Uterus (tissue), 4 donors: ENCODE measurements around the gene PDE10A. TPM values are rescaled to one million over a fixed set of nuclear protein-coding genes. Genes with fewer than 3 reads are reported as not detected.

Source experiments
- DNase-seq, 2 donors: peaks; one replicate each; pipeline ENCODE4 v3.0.0-alpha.2; 2019 to 2020
- H3K27ac ChIP-seq, 2 donors: fragments of 200-600 bp; sonication (generic); 1 replicate in 1 of 2; 2 replicates in 1 of 2; pipeline ENCODE4 v1.5.1; 2016 to 2018
- H3K27me3 ChIP-seq, 2 donors: fragments of 200-600 bp; sonication (generic); one replicate each; pipeline ENCODE4 v1.5.1; 2018 to 2019; ENCODE audit warnings: control low read depth in 1 of 2
- H3K36me3 ChIP-seq, 2 donors: fragments of 200-600 bp; sonication (generic); one replicate each; pipeline ENCODE4 v1.5.1; 2019; ENCODE audit warnings: control low read depth in 1 of 2
- H3K4me1 ChIP-seq, 2 donors: fragments of 200-600 bp; sonication (generic); one replicate each; pipeline ENCODE4 v1.5.1; 2018 to 2019; ENCODE audit warnings: control low read depth in 1 of 2
- H3K4me3 ChIP-seq, 2 donors: fragments of 200-600 bp; sonication (generic); 1 replicate in 1 of 2; 2 replicates in 1 of 2; pipeline ENCODE4 v1.5.1; 2018 to 2019; ENCODE audit warnings: mild to moderate bottlenecking in 1 of 2
- H3K9me3 ChIP-seq, 2 donors: fragments of 200-600 bp; sonication (generic); one replicate each; pipeline ENCODE4 v1.5.1; 2019; ENCODE audit warnings: control low read depth in 1 of 2
- CTCF ChIP-seq, 4 experiments: fragments of 200-600 bp in 2 of 4; fragments of 450-650 bp in 2 of 4; sonication (generic) in 2 of 4; IDR thresholded peaks; one replicate each; pipeline ENCODE4 v1.5.1; 2016 to 2019; ENCODE audit warnings: antibody characterized with exemption in 4 of 4, mild to moderate bottlenecking in 2 of 4, moderate library complexity in 1 of 4
- POLR2A ChIP-seq, 2 donors: fragments of 450-650 bp; IDR thresholded peaks; one replicate each; pipeline ENCODE4 v1.6.1; 2016; ENCODE audit warnings: antibody characterized with exemption in 2 of 2, mild to moderate bottlenecking in 1 of 2, moderate library complexity in 1 of 2
- intact Hi-C: fragments of 100-400 bp; cut with DNase I; formaldehyde crosslinking; loops from one replicate; pipeline ENCODE4 v1.15.1; 2023; ENCODE audit warnings: low total_unique reads
- total RNA-seq, 4 donors: library from RNA; depleted of rRNA in 3 of 4; stranded (reverse); fragments of >200 nt in 3 of 4; gene quantifications; one replicate each; pipeline versions ENCODE4 v1.1.0 to v1.2.4, GENCODE V29; 2014 to 2023
- donor health status: DM: yes; HTN: yes; CAD: no.

Gene PDE10A
- total RNA-seq, 4 donors from 2014 or later = 13.0 to 73.5 (median 36.4) TPM

GRCh38 chr6:165390475-165390874 lies 272.6 kb downstream of the PDE10A start:
- H3K9me3 ChIP-seq = no peaks in the 10 kb centered on the region
- H3K27me3 ChIP-seq = no peaks in the 10 kb centered on the region
- H3K4me3 ChIP-seq = no peak overlapping the region
- no peaks in the 10 kb centered on the region for H3K4me1 ChIP-seq
- no peak for DNase-seq
- TF ChIP-seq CTCF (IDR thresholded peaks at IDR 0.05) (no peak), POLR2A (IDR thresholded peaks at IDR 0.05) (no peak)
- intact Hi-C loops = no loop called here
- no peaks in the 10 kb centered on the region for H3K36me3 ChIP-seq
- no peak overlapping the region for H3K27ac ChIP-seq

GRCh38 chr6:165389534-165389933 lies 273.5 kb downstream of the PDE10A start:
- Histone ChIP-seq H3K27me3 (no peaks in the 10 kb centered on the region), H3K4me3 (no peak overlapping the region), H3K4me1 (no peaks in the 10 kb centered on the region), H3K27ac (no peak overlapping the region), H3K9me3 (no peaks in the 10 kb centered on the region), H3K36me3 (no peaks in the 10 kb centered on the region)
- no peak for TF ChIP-seq POLR2A (IDR thresholded peaks at IDR 0.05)
- TF ChIP-seq CTCF (IDR thresholded peaks at IDR 0.05) = no peak
- intact Hi-C loops = no loop called here
- DNase-seq = no peak

- Histone ChIP-seq H3K36me3 (no peaks in the 10 kb centered on the region), H3K4me1 (no peaks in the 10 kb centered on the region), H3K9me3 (no peaks in the 10 kb centered on the region), H3K27me3 (no peaks in the 10 kb centered on the region), H3K4me3 (no peak overlapping the region), H3K27ac (no peak overlapping the region)
- TF ChIP-seq CTCF (IDR thresholded peaks at IDR 0.05) (no peak), POLR2A (IDR thresholded peaks at IDR 0.05) (no peak)
- no peak for DNase-seq
- intact Hi-C loops = no loop called here
These were observed 279.7 kb downstream of the PDE10A start for GRCh38 chr6:165383323-165383722.

- intact Hi-C loops = no loop called here
- Histone ChIP-seq H3K27me3 (no peaks in the 10 kb centered on the region), H3K4me1 (no peaks in the 10 kb centered on the region), H3K27ac (no peak overlapping the region), H3K36me3 (no peaks in the 10 kb centered on the region), H3K9me3 (no peaks in the 10 kb centered on the region), H3K4me3 (no peak overlapping the region)
- no peak for DNase-seq
- TF ChIP-seq POLR2A (IDR thresholded peaks at IDR 0.05) = no peak
- no peak for TF ChIP-seq CTCF (IDR thresholded peaks at IDR 0.05)
These were observed 286.9 kb downstream of the PDE10A start for GRCh38 chr6:165376100-165376499.

- intact Hi-C loops = no loop called here
- Histone ChIP-seq H3K4me1 (no peaks in the 10 kb centered on the region), H3K27ac (no peak overlapping the region), H3K9me3 (no peaks in the 10 kb centered on the region), H3K36me3 (no peaks in the 10 kb centered on the region), H3K4me3 (no peak overlapping the region), H3K27me3 (no peaks in the 10 kb centered on the region)
- no peak for TF ChIP-seq CTCF (IDR thresholded peaks at IDR 0.05)
- TF ChIP-seq POLR2A (IDR thresholded peaks at IDR 0.05) = no peak
- no peak for DNase-seq
These were observed 297.7 kb downstream of the PDE10A start for GRCh38 chr6:165365371-165365770.
